Prostate gland (tissue), 2 donors: ENCODE data around the gene UBALD2.

ENCODE experiments used
- POLR2A ChIP-seq: fragments of 450-650 bp; IDR thresholded peaks from one replicate; pipeline ENCODE4 v1.6.1; 2016; ENCODE audit warnings: antibody characterized with exemption, mild to moderate bottlenecking
- POLR2AphosphoS5 ChIP-seq: sonication (generic); formaldehyde crosslinking; IDR thresholded peaks from one replicate; pipeline ENCODE4 v1.6.1; 2017; ENCODE audit warnings: antibody characterized with exemption
- TF ChIP-seq, protein P1 (sequence below), 4 experiments: fragments of 200-600 bp in 2 of 4; fragments of 450-650 bp in 2 of 4; sonication (generic) in 2 of 4; IDR thresholded peaks; 1 replicate in 3 of 4; 2 replicates in 1 of 4; pipeline ENCODE4 v1.5.1; 2016 to 2019; ENCODE audit warnings: antibody characterized with exemption in 4 of 4, mild to moderate bottlenecking in 2 of 4, moderate library complexity in 2 of 4

DNA sequence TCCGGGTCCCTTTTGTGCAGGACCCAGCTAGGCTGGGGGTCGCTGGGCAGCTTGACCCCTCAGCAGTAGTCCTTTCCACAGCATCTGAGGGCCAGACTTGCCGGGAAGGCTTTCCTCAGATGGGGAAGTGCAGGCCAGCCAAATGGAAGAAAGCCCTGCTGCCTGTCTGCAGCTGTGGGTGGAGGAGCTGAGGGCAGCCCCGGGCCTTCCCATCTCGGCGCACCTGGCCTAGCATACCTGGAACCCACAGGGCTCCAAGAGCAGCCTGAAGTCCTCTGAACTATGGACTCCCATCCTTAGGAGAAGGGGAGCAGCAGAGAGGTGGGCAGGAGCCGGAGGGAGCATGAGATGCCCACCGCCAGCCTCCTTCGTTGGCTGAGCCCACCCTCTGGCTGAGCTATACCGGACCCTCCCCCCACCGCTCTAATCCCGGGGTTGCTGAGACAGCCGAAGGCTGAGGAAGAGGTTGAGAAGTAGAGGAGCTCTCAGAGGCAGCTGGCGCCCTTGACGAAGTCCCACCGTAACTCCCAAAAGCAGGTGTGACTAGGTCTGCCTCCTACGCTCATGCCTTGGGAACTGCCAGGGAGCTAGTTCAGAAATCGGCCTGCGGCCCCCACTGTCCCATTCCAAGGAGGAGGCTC, 13.2 kb downstream of the UBALD2 start:
- TF ChIP-seq, protein P1, sequence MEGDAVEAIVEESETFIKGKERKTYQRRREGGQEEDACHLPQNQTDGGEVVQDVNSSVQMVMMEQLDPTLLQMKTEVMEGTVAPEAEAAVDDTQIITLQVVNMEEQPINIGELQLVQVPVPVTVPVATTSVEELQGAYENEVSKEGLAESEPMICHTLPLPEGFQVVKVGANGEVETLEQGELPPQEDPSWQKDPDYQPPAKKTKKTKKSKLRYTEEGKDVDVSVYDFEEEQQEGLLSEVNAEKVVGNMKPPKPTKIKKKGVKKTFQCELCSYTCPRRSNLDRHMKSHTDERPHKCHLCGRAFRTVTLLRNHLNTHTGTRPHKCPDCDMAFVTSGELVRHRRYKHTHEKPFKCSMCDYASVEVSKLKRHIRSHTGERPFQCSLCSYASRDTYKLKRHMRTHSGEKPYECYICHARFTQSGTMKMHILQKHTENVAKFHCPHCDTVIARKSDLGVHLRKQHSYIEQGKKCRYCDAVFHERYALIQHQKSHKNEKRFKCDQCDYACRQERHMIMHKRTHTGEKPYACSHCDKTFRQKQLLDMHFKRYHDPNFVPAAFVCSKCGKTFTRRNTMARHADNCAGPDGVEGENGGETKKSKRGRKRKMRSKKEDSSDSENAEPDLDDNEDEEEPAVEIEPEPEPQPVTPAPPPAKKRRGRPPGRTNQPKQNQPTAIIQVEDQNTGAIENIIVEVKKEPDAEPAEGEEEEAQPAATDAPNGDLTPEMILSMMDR (IDR thresholded peaks at IDR 0.05), result no peak
- TF ChIP-seq POLR2AphosphoS5, result no peak
- TF ChIP-seq POLR2A, result no peak
